ENCODE results near the gene ZNF563.

DNA sequence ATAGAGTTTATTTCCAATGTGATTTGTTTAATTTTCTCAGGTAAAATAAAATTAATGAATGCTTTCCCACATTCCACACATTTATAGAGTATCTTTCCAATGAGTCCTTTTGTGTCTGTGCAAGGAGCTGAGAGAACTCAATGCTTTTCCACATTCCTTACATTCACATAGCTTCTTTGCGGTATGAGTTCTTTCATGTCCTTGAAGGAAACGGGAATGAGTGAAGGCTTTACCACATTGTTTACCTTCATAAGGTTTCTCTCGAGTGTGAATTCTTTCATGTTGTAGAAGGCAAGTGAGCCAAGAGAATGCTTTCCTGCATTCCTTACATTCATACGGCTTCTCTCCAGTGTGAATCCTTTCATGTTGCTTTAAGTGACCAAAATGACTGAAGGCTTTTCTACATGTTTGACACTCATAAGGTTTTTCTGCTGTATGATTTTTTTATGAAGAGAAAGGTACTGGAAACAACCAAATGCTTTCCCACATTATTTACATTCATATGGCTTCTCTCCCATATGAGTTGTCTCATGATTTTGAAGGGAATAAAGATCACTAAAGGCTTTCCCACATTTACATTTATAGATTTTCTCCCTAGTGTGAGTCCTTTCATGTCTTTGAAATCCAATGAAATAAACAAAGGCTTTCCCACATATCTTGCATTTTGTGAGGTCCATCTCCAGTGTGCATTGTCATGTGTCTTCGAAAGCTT is 46.5 kb upstream of the ZNF563 start:
- TF ChIP-seq, protein P1, sequence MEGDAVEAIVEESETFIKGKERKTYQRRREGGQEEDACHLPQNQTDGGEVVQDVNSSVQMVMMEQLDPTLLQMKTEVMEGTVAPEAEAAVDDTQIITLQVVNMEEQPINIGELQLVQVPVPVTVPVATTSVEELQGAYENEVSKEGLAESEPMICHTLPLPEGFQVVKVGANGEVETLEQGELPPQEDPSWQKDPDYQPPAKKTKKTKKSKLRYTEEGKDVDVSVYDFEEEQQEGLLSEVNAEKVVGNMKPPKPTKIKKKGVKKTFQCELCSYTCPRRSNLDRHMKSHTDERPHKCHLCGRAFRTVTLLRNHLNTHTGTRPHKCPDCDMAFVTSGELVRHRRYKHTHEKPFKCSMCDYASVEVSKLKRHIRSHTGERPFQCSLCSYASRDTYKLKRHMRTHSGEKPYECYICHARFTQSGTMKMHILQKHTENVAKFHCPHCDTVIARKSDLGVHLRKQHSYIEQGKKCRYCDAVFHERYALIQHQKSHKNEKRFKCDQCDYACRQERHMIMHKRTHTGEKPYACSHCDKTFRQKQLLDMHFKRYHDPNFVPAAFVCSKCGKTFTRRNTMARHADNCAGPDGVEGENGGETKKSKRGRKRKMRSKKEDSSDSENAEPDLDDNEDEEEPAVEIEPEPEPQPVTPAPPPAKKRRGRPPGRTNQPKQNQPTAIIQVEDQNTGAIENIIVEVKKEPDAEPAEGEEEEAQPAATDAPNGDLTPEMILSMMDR (IDR thresholded peaks at IDR 0.05; ENCODE audit: low read length): no peak
- TF ChIP-seq EZH2 (optimal IDR thresholded peaks at IDR 0.05; ENCODE audit: low read depth, low read length) (no peak), EZH2phosphoT487 (IDR thresholded peaks at IDR 0.05; ENCODE audit: low read length) (no peak)
